ENCODE measurements around the gene FHIT.

The FHIT gene

DNA sequence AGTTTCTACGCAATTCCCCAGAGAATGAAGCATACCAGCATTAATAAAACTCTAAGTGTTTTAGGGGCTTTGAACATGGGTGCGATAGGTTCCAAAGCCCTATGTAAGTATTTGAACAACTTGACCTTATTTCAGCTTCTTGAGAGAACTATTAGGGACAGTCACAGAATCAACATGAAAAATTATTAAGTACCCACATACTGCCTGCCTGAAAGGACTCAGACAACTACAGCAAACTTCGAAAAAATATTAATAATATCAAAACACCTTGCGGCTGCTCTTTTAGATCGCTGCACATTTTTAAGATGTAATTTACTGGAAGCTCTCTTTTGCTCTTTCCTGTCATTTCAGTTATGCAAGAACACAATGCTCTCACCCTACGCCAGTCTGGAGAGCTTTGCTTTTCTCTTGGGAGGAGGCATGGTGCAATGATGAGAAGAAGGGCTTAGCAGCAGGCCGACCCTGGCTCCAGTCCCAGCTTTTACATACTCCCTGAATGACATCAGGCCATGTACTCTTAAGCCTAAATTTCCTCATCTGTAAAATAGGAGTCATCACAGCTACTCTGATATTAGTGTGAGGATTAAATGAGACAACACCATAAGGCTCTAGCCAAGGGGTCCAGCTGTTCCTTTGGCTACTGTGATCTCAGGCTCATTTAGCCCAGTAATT is 640.7 kb downstream of the FHIT start:
- Histone ChIP-seq H3K36me3 (ENCODE audit: low read length) (no peaks in the 10 kb centered on the region), H3K9me2 (replicated peaks; ENCODE audit: insufficient read depth, low read length) (no peaks in the 10 kb centered on the region), H3F3A (ENCODE audit: insufficient read depth) (no peaks in the 10 kb centered on the region), H3K27ac (ENCODE audit: low read depth, low read length) (no peak overlapping the region), H3K9me3 (ENCODE audit: insufficient read depth, low read length) (no peaks in the 10 kb centered on the region), H2AFZ (ENCODE audit: low read depth, low read length, severe bottlenecking) (no peak overlapping the region), H3K27me3 (ENCODE audit: low read length) (no peaks in the 10 kb centered on the region), H3K4me2 (ENCODE audit: low read depth, low read length, poor library complexity, severe bottlenecking) (no peak overlapping the region), H4K20me1 (ENCODE audit: low read depth, low read length) (no peaks in the 10 kb centered on the region), H3K4me3 (ENCODE audit: insufficient read depth, low read length, poor library complexity, severe bottlenecking) (no peak overlapping the region), H3K79me2 (ENCODE audit: insufficient read depth, low read length) (no peaks in the 10 kb centered on the region), H3K9ac (ENCODE audit: low read length) (no peak overlapping the region)
- TF ChIP-seq CTCF (IDR thresholded peaks at IDR 0.05; ENCODE audit: insufficient read depth, low read length, poor library complexity, severe bottlenecking), result no peak
- TF ChIP-seq EZH2phosphoT487 (conservative IDR thresholded peaks at IDR 0.05; ENCODE audit: low read length), result no peak

- H4K20me1 ChIP-seq (ENCODE audit: low read depth, low read length), result no peaks in the 10 kb centered on the region
- no peaks in the 10 kb centered on the region for H3F3A ChIP-seq (ENCODE audit: insufficient read depth)
- no peak overlapping the region for H3K9ac ChIP-seq (ENCODE audit: low read length)
- no peaks in the 10 kb centered on the region for H3K27me3 ChIP-seq (ENCODE audit: low read length)
- H3K4me2 ChIP-seq (ENCODE audit: low read depth, low read length, poor library complexity, severe bottlenecking), result no peak overlapping the region
- H3K27ac ChIP-seq (ENCODE audit: low read depth, low read length), result no peak overlapping the region
- no peaks in the 10 kb centered on the region for H3K9me2 ChIP-seq (replicated peaks; ENCODE audit: insufficient read depth, low read length)
- no peak overlapping the region for H3K4me3 ChIP-seq (ENCODE audit: insufficient read depth, low read length, poor library complexity, severe bottlenecking)
- H2AFZ ChIP-seq (ENCODE audit: low read depth, low read length, severe bottlenecking), result no peak overlapping the region
- H3K36me3 ChIP-seq (ENCODE audit: low read length), result no peaks in the 10 kb centered on the region
- no peaks in the 10 kb centered on the region for H3K9me3 ChIP-seq (ENCODE audit: insufficient read depth, low read length)
- TF ChIP-seq CTCF (IDR thresholded peaks at IDR 0.05; ENCODE audit: insufficient read depth, low read length, poor library complexity, severe bottlenecking), result no peak
- no peak for TF ChIP-seq EZH2phosphoT487 (conservative IDR thresholded peaks at IDR 0.05; ENCODE audit: low read length)
- H3K79me2 ChIP-seq (ENCODE audit: insufficient read depth, low read length), result no peaks in the 10 kb centered on the region
Measured at GRCh38 chr3:60609446-60609845, 641.8 kb downstream of the FHIT start.

GRCh38 chr3:60603860-60604259 is 647.4 kb downstream of the FHIT start:
- TF ChIP-seq EZH2phosphoT487 (conservative IDR thresholded peaks at IDR 0.05; ENCODE audit: low read length), result no peak
- TF ChIP-seq CTCF (IDR thresholded peaks at IDR 0.05; ENCODE audit: insufficient read depth, low read length, poor library complexity, severe bottlenecking), result no peak
- no peak overlapping the region for H2AFZ ChIP-seq (ENCODE audit: low read depth, low read length, severe bottlenecking)
- no peaks in the 10 kb centered on the region for H3F3A ChIP-seq (ENCODE audit: insufficient read depth)
- no peak overlapping the region for H3K27ac ChIP-seq (ENCODE audit: low read depth, low read length)
- no peaks in the 10 kb centered on the region for H3K9me3 ChIP-seq (ENCODE audit: insufficient read depth, low read length)
- H3K4me3 ChIP-seq (ENCODE audit: insufficient read depth, low read length, poor library complexity, severe bottlenecking), result no peak overlapping the region
- H4K20me1 ChIP-seq (ENCODE audit: low read depth, low read length), result no peaks in the 10 kb centered on the region
- no peaks in the 10 kb centered on the region for H3K79me2 ChIP-seq (ENCODE audit: insufficient read depth, low read length)
- H3K9me2 ChIP-seq (replicated peaks; ENCODE audit: insufficient read depth, low read length), result no peaks in the 10 kb centered on the region
- H3K27me3 ChIP-seq (ENCODE audit: low read length), result no peaks in the 10 kb centered on the region
- H3K36me3 ChIP-seq (ENCODE audit: low read length), result no peaks in the 10 kb centered on the region
- no peak overlapping the region for H3K9ac ChIP-seq (ENCODE audit: low read length)
- no peak overlapping the region for H3K4me2 ChIP-seq (ENCODE audit: low read depth, low read length, poor library complexity, severe bottlenecking)
